HG03060 (cell line): ENCODE measurements around the gene SLC7A7.
"Not testable (repeated sequence)": the region's sequence is repeated elsewhere in the genome, so short reads cannot be mapped to it uniquely, and the experiment has no call there.

Experiments
- ATAC-seq: cut with Tn5 transposase; IDR thresholded peaks from one replicate; pipeline ENCODE4 v1.9.1; 2021; ENCODE audit warnings: low read depth, moderate number of reproducible peaks; ENCODE audit not compliant: unreplicated experiment

The SLC7A7 gene

DNA sequence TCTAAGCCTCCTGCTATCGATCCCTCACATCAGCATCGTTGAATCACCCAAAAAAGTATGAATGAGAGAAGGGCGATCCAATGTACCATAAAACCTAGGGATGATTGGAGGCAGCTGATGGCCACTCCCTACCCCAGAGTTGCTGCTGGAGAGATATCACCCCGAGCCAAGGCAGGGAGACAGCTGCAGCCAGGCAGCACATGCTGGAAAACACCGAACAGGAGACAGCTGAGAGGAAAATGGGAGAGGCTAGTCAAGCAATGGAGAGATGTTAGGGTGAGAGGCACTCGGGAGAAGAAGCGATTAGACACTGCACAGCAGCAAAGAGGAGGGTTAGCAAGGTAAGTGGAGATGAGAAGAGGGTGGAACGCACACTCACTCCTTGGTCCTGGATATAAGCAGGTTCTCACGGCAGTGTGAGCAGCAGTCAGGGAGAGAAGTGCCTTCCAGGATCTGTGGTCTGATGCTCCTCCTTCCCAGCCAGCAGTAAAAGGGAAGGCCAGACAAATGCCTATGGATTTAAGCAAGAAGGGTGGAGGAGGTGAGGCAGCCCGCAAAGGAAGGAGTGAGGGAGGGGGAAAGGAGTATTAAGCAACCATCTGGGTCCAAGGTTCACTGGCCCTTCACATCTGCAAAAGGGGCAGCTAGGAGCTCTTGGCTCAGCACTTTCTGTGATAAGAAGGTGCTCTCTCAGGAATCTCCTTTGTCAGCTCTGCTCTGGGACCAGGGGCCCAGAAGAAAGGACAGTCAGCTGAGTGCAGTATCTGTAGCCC, at the start of gene SLC7A7:
SLC7A7 (minus strand) TSS at position 495 of the 773 bp plus-strand sequence. CDS start 2,037 bp downstream, outside the sequence.
- no peak for ATAC-seq

DNA sequence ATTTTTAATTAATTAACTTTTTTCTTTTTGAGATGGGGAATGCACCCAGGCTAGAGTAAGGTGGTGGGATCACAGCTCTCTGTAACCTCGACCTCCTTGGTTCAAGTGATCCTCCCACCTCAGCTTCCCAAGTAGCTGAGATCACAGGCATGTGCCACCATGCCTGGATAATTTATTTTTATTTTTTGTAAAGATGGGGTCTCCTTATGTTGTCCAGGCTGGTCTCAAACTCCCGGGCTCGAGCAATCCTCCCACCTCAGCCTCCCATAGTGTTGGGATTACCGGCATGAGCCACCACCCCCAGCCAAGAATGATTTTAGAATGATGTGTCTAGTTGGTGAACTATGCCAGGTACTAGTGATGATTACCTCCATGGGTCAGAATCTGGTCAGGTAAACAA, 49.7 kb upstream of the SLC7A7 start:
- no peak for ATAC-seq

- ATAC-seq, result no peak
Measured at GRCh38 chr14:22861651-22862050, 46.4 kb upstream of the SLC7A7 start.

GRCh38 chr14:22860377-22860776, 45.1 kb upstream of the SLC7A7 start:
- not testable (repeated sequence) for ATAC-seq

DNA sequence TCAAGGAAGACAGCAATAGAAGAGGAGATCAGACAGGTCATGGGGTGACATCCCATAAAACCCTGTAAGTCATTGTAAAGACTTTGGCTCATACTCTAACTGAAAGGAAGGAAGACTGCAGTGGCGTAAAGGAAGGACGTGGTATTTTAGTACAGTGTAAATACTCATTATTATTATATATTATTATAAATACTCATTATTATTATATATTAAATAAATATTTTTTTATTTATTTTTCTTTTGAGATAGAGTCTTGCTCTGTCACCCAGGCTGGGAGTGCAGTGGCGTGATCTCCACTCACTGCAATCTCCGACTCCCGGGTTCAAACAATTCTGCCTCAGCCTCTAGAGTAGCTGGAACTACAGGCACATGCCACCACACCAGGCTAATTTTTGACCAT, 41.2 kb upstream of the SLC7A7 start:
- ATAC-seq, result no peak

GRCh38 chr14:22854963-22855724, 39.9 kb upstream of the SLC7A7 start:
- ATAC-seq, result no peak

DNA sequence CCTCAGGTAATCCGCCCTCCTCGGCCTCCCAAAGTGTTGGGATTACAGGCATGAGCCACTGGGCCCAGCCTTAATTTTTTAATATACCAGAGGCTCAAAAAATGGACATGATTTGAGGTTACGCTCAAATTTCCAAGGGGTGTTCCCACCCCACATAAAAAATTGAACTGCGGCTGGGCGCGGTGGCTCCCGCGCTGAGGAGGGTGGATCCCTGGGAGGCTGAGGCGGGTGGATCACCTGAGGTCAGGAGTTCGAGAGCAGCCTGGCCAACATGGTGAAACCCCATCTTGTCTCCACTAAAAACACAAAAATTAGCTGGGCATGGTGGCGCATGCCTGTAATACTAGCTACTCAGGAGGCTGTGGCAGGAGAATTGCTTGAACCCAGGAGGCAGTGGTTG, 39.1 kb upstream of the SLC7A7 start:
- ATAC-seq, result not testable (repeated sequence)

- no peak for ATAC-seq
Measured at GRCh38 chr14:22852940-22853767, 37.9 kb upstream of the SLC7A7 start.

GRCh38 chr14:22852599-22852939, 37.3 kb upstream of the SLC7A7 start:
- no peak for ATAC-seq

DNA sequence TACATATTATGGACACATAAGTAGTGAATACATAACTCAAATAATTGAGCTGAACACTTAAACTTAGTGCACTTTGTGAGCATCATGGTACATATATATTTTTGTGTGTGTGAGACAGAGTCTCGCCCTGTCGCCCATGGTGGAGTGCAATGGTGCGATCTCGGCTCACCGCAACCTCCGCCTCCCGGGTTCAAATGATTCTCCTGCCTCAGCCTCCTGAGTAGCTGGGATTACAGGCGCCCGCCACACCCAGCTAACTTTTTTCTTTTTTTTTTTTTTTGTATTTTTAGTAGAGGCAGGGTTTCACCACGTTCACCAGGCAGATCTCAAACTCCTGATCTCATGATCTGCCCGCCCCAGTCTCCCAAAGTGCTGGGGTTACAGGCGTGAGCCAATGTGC, 36.9 kb upstream of the SLC7A7 start:
- not testable (repeated sequence) for ATAC-seq

GRCh38 chr14:22850944-22851764, 35.9 kb upstream of the SLC7A7 start:
- no peak for ATAC-seq

DNA sequence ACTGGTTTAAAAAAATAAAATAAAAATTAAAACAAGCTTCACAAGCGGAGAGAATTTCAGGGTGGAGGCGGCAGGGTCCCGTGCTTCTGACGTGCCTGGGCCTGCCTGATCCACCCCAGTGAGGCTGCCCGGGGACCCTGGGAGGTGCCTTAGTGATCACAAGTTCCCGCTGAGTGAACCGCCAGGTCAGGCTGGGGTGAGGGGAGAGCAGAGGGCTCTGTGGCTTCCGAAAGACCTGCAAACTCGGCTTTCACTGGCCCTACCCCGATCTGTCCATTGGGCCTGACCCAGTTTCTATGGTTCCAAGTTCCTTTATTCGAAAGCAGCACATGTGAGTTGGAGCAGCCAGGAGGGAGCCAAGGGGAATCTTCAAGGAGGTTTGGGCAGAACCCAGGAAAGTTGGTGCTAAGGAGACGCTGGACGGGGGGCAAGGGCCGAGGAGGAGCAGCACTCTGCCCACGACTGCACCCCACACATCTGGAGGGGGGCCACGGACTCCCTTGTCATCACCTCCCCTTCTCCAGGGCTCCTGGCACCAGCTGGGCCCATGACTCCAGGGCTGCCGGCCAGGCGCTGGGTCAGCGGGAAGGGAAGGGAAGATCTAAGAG, 34.1 kb upstream of the SLC7A7 start:
- no peak for ATAC-seq

- ATAC-seq, result no peak
Measured at GRCh38 chr14:22848351-22849164, 33.3 kb upstream of the SLC7A7 start.

DNA sequence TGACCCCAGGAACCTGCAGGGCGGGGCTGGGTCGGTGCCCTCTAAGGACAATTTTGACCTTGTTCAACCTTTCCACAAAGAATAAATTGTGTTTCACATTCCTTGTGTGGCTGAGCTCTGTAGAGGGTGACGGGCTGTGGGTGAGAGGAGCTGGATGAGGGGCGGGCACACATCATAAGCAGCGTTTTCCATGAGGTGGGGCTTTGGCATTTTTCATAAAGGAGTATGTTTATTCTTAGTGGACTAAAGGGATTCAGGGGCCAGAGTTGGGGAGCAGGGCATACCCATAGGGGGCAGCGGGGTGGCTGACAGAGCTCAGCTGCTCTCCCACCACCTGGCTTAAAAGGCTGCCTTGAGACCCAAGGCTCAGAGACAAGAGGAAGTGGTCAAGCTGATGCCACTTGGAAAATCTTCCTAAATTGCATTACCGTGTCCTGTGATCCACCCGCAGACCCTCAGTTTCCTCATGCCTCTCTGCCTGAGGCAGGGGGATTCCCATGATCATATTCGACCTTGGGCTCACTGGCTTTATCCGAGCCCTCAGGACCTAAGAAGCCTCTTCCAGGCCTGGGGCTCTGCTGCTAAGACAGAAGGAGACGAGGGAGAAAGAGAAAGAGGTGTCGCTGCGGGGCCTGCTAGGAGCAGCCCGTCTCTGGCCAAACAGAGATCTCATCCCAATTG, 32.6 kb upstream of the SLC7A7 start:
- ATAC-seq, result no peak

DNA sequence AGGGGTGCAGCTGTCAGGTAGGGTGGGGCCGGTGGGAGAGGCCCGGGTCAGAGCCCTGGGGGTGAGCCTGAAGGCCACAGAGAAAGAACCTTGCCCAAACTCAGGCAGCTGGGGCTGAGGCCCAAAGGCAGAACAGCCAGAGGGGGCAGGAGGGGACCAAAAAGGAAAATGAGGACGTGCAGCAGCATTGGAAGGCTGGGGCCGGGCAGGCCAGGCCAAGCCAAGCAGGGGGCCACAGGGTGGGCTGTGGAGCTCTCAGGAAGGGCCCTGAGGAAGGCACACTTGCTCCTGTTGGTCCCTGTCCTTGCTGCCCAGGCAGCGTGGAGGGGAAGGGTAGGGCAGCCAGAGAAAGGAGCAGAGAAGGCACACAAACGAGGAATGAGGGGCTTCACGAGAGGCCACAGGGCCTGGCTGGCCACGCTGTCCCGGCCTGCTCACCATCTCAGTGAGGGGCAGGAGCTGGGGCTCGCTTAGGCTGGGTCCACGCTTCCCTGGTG, 31.6 kb upstream of the SLC7A7 start:
- no peak for ATAC-seq

DNA sequence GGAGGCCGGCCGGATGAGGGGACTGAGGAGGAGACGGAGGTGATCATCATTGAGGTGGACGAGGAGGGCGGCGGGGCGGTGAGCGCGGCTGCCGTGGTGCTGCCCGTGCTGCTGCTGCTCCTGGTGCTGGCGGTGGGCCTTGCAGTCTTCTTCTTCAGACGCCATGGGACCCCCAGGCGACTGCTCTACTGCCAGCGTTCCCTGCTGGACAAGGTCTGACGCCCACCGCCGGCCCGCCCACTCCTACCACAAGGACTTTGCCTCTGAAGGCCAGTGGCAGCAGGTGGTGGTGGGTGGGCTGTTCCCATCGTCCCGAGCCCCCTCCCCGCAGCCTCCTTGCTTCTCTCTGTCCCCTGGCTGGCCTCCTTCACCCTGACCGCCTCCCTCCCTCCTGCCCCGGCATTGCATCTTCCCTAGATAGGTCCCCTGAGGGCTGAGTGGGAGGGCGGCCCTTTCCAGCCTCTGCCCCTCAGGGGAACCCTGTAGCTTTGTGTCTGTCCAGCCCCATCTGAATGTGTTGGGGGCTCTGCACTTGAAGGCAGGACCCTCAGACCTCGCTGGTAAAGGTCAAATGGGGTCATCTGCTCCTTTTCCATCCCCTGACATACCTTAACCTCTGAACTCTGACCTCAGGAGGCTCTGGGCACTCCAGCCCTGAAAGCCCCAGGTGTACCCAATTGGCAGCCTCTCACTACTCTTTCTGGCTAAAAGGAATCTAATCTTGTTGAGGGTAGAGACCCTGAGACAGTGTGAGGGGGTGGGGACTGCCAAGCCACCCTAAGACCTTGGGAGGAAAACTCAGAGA, 30.8 kb upstream of the SLC7A7 start:
- ATAC-seq, result no peak

GRCh38 chr14:22845103-22845394, 29.8 kb upstream of the SLC7A7 start:
- ATAC-seq, result no peak
